RWPE1 (cell line): ENCODE measurements around the gene ZNF148.
"Not testable (repeated sequence)": the region's sequence is repeated elsewhere in the genome, so short reads cannot be mapped to it uniquely, and the experiment has no call there.

Experiments used
- CTCF ChIA-PET: fragments of 350-600 bp; sonication (Branson Sonifier 250); formaldehyde crosslinking; extraction: SDS; loops from one replicate; lab custom pipeline; 2021; lab: Yijun Ruan, JAX
- POLR2A ChIA-PET: fragments of 400-600 bp; formaldehyde crosslinking; extraction: SDS; loops from one replicate; lab custom pipeline; 2020; ENCODE audit warnings: antibody characterized with exemption; ENCODE audit not compliant: low non-redundant PET; lab: Yijun Ruan, JAX
- DNase-seq: peaks from one replicate; pipeline ENCODE4 v3.0.0; 2012; ENCODE audit warnings: low spot score
- H3K27ac ChIP-seq: fragments of 450-650 bp; 2 replicates; pipeline ENCODE4 v1.5.1; 2017
- CTCF ChIP-seq: fragments of 450-650 bp; conservative IDR thresholded peaks from 2 replicates; pipeline ENCODE4 v1.5.1; 2017; ENCODE audit warnings: low read depth, mild to moderate bottlenecking

ZNF148 gene

GRCh38 chr3:125406070-125406469 is 30.9 kb upstream of the ZNF148 start:
- POLR2A ChIA-PET = no interaction called here
- CTCF ChIA-PET = no interaction called here
- H3K27ac ChIP-seq = no peak overlapping the region
- DNase-seq = no peak
- TF ChIP-seq CTCF = no peak

- CTCF ChIA-PET, DNase-seq, POLR2A ChIA-PET: not testable (repeated sequence)
Measured at GRCh38 chr3:125405515-125405914, 30.4 kb upstream of the ZNF148 start.

GRCh38 chr3:125403789-125404188 is 28.7 kb upstream of the ZNF148 start:
- ChIA-PET POLR2A (no interaction called here), CTCF (no interaction called here)
- H3K27ac ChIP-seq = no peak overlapping the region
- no peak for DNase-seq
- no peak for TF ChIP-seq CTCF

More at GRCh38 chr3:125405515-125405914, 30.4 kb upstream of the ZNF148 start:
- H3K27ac ChIP-seq = not testable (repeated sequence)

GRCh38 chr3:125402639-125403038 is 27.5 kb upstream of the ZNF148 start:
- ChIA-PET CTCF (interaction anchor here (0.6 kb wide), 1 partner anchor 194 kb away, joined by 3 read pairs; no protein-coding TSS in a partner anchor), POLR2A (no interaction called here)
- no peak for DNase-seq
- no peak overlapping the region for H3K27ac ChIP-seq
- no peak for TF ChIP-seq CTCF

GRCh38 chr3:125401402-125401801 is 26.3 kb upstream of the ZNF148 start:
- DNase-seq = no peak
- POLR2A ChIA-PET = no interaction called here
- TF ChIP-seq CTCF = no peak
- CTCF ChIA-PET = no interaction called here
- no peak overlapping the region for H3K27ac ChIP-seq

- peak; percentile 14 for DNase-seq
- ChIA-PET CTCF (no interaction called here), POLR2A (no interaction called here)
- TF ChIP-seq CTCF = no peak
- no peak overlapping the region for H3K27ac ChIP-seq
Measured at GRCh38 chr3:125398952-125399351, 23.8 kb upstream of the ZNF148 start.

GRCh38 chr3:125395091-125395490 is 20.0 kb upstream of the ZNF148 start:
- ChIA-PET POLR2A (no interaction called here), CTCF (interaction anchor here (0.6 kb wide), 1 partner anchor 115 kb away, joined by 5 read pairs; no protein-coding TSS in a partner anchor)
- H3K27ac ChIP-seq = no peak overlapping the region
- no peak for DNase-seq
- no peak for TF ChIP-seq CTCF
